ENCODE data around the gene ACIN1.

DNA sequence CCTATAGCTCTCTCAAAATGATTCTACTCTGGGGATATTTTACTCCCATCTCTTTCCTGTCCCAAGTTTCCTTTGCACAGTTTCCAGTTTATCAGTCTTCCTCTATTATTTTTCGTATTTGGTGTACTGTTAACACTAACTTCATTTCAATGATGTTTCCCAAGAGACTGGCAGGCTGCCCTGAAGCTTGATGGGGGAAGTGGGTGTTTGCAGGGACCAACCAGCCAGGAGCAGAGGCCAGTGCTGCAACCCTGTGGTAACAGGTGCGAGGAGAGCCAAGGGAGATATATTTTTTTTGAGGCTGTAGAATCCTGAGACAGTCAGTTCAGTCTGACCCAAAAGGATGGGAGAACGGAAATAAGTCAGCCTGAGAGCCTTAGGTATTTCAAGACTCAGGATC, 35.9 kb upstream of the ACIN1 start:
- TF ChIP-seq POLR2AphosphoS5 (IDR thresholded peaks at IDR 0.05; ENCODE audit: borderline replicate concordance, low read depth, low read length) (no peak), EZH2 (IDR thresholded peaks at IDR 0.05) (no peak), FOXP2 (optimal IDR thresholded peaks at IDR 0.05; ENCODE audit: control extremely low read depth, extremely low read length, insufficient read depth) (no peak)
